ENCODE results near the gene MCM8.
A peak's percentile ranks its signal among the peaks of the same experiment; 100 is the strongest.

The MCM8 gene

DNA sequence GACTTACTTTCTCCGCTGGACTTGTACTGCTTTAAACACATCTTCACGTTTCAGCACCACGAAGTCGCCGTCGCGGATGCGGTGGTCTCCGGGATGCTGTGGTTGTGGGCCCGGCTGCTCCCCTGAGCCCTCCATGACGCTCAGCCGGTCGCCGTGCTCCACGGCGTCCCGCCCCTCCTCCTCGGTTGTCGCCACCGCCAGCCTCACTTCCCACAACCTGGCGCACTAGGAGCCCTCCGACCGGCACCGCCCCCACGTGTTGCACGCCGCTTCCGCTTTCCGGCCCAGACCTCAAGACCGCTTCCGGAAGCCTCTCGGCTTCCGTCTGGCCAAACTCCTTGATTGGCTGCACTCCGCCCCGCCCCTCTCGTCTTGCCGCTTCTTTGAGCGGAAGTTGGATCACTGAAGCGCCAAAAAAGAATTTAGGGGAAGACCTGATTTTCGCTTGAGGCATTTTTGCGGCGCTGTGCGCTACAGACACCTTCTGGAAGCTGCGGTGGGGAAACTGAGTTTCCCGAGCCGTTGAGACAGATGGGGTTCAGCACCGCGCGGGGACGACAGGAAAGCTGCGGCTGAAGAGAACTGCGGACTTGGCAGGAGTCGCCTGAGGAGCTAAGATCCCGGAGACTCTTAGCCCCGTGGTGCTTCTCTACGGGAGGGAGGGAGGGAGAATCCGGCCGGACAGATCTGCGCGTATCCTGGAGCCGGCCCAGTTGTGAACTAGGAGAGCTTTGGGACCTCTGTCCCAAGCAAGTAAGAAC is at the start of gene MCM8, which contains the start of gene TRMT6:
TSS of gene MCM8 (plus strand) at position 382 of the 761 bp plus-strand sequence. CDS start 1,364 bp downstream, outside the sequence.
TSS of gene TRMT6 (minus strand) at position 263 of the 761 bp plus-strand sequence. CDS start at position 135, 128 bp downstream.
- peak; percentile 88 for DNase-seq

DNA sequence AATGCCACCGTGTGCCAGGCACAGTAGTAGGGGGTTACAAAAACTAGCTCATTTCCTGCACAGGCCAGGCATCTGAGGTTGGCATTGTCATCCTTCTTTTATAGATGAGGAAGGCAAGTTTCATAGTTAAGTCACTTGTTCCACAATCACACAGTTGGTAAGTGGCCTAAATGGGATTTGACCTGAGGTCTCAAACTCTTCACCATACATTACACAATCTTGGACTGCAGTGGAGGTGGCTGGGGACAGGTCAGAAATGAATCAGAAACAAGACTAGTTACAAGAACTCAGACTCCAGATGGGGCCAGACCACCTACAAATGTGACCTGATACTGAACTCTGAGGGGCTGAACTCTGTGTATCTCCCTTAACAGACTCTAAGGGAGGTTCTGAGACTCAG is 49.5 kb upstream of the MCM8 start:
- no peak for DNase-seq

DNA sequence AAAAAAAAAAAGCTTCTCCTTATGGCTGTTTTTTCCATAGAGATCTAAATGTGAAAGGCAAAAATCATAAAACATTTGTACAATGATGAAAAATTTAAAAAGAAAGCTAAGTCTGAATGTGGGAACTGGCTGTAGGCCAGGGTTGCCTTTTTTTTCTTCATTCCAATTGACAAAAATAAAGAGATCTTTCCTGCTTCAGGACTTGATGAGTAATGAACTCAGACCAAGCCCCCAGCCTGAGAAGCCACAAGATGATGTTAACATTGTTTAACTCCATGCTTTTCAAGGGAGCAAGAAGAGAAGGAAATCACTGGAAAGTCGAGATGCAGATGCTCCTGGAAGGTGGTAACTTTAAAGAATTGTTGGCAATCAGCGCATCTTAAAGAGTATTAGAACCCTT is 41.5 kb upstream of the MCM8 start:
- DNase-seq = no peak

DNA sequence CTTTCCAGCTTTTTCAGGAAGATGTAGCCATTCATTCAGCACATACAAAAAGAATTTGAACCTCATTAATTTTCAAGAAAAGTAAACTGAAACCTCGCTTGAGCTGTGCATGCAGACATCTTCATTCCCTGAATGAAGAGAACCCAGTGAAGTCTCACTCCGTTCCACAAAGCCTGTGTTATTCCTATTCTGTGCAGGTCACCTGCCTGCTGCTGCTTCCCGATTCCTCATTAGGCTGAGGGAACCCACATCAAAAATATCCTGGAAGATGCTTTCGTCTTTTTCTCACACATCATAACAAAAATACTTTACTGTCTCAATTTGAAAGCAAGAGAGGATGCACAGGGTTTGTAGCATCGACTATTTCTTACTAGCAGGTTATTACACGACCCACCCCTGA is 40.3 kb upstream of the MCM8 start:
- no peak for DNase-seq

DNA sequence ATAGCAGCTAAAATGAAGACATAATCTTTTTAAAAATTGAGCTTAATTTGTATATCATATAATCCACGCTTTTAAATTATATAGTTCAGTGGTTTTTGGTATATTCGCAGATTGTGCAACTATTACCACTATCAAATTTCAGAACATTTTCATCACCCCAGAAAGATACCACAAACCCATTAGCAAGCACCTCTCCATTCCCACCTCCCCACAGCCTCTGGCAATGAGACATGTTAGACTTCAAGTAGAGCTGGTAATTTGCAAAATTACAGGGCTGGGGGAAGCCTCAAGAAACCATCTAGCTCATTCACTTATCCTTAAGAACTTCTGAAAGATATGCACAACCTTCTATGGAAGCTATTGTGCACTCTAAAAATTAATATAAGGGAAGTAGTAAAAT is 37.3 kb upstream of the MCM8 start:
- no peak for DNase-seq

DNA sequence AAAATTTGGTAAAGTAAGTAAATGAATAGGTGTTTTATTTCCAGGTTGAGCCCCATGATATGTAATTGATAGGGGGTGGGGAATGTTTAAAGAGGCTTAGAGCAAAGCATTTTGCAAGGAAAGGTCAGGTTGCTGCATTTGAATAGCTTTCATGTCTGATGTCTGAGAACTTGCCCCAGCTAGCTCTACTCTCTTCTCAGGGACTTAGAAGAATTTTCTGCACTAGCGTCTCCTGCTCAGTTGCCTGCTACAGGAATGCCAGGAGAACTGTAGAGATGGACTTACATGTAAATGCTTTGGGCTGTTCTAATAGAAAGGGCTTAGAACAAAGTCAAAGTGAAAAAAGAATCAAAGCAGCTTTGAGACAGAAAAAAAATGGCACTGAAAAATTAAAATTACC is 35.6 kb upstream of the MCM8 start:
- DNase-seq = no peak

DNA sequence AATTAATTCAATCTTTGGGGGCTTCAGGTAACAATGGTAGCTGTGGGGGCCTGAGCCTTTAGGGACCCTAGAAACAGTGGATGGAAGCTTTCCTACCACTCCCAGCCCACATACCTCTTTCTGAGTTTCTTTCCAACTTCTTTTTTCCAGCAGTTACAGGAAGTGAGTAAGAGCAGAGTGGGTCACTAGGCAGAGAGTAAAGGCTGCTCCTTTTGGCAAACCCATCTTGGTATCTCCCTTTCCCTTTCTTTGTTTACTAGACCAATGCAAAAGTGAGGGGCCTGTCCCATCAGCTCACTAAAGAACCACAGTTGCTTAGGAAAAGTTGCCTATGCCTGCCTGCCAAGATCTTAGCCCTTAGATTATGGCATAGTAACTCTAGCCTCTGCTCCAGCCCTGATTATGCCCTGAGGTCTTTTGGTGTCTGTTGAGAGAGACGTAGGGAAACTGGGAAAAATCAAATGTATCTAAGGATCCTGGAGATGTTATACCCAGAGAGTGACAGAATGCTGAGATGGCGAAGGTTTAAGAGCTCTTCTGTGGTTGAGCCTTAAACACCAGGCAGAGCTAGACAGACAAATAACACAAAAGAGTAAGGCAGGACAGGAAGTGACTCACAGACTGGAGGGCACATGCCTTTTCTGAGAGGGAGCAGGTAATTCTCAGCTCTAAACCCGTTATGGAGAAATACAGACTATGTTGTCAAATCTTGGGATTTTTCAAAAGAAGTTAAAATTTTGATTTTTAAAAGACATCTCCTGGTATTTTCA is 31.4 kb upstream of the MCM8 start:
- no peak for DNase-seq

DNA sequence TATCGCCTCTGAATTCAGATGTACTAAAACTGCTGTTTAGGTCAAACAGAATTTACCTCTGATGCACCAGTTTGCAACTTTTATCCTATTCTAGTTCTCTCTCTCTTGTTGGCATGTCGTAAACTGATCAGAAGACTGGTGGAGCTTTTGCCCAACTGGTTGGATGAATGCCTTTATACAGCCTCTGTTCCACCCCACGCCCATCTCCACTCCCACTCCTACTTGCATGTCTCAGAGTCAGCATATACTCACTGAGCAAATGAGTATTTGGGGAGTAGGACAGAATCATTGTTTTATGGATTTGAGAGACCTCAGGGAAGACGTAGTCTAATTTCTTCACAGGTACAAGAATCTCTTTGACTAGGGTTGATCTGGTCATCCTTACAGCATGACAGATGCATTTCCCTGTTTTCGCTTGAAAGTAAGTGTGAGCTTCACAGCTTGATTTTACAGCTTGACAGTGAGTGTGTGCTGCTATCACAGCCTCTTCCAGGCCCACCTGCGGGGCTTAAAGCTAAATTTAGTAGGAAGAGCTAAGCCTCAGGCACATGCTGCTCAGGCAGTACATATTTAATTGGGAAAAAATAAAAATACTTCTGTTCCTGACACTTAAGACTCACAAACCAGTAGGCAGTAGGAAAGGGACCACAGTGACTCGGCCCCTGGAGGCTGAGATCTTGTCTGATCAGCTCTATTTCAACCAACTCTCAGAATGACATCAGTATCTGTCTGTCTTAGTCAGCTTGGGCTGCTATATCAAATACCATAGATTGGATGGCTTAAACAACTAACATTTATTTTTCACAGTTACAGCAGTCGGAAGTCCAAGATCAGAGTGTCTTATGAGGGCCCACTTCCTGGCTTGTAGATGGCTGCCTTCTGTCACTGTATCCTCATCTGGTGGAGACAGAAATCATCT is 30.6 kb upstream of the MCM8 start:
- no peak for DNase-seq

DNA sequence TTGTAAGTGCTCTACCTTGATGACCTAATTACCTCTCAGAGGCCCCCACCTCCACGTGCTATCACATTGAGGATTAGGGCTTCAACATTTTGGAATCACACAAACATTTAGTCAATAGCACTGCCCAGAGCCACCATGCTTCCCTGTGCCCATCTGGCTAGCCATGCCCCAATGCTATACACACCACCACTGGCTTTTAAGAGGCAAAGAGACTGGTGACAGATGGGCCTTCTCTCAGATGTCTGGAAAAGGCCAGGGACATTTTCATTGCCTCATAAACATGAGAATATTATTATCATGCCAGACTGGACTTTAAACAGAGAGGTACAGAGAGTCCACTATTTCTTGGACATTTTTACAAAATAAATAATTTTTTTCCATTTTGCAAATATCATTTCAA is 29.9 kb upstream of the MCM8 start:
- no peak for DNase-seq

DNA sequence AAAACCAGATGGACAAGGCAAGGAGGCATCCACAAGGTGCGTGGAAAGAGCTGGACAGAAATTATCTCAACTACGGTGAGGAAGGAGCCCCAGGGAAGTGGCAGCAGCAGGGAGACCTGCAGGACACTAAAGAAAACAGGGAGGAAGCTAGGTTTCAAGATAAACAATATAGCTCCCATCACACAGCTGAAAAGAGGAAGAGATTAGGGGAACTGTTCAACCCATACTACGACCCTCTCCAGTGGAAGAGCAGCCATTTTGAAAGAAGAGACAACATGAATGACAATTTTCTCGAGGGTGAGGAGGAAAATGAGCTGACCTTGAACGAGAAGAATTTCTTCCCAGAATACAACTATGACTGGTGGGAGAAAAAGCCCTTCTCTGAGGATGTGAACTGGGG is 27.0 kb upstream of the MCM8 start:
- DNase-seq = no peak

DNA sequence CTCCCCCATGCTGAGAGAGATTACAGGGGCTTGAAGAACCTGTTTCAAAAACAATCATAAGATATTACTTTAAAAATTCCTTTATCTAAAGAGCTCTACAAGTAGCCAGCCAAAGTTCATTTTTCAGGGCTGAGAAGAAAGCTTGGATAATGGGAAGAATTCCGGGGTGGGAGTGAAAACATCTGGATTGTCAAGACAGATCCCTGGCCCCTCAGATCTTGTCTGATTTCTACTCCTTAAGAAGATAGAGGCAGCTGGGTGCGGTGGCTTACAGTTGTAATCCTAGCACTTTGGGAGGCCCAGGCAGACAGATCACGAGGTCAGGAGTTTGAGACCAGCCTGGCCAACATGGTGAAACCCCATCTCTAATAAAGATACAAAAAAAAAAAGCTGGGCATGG is 24.9 kb upstream of the MCM8 start:
- DNase-seq = no peak

DNA sequence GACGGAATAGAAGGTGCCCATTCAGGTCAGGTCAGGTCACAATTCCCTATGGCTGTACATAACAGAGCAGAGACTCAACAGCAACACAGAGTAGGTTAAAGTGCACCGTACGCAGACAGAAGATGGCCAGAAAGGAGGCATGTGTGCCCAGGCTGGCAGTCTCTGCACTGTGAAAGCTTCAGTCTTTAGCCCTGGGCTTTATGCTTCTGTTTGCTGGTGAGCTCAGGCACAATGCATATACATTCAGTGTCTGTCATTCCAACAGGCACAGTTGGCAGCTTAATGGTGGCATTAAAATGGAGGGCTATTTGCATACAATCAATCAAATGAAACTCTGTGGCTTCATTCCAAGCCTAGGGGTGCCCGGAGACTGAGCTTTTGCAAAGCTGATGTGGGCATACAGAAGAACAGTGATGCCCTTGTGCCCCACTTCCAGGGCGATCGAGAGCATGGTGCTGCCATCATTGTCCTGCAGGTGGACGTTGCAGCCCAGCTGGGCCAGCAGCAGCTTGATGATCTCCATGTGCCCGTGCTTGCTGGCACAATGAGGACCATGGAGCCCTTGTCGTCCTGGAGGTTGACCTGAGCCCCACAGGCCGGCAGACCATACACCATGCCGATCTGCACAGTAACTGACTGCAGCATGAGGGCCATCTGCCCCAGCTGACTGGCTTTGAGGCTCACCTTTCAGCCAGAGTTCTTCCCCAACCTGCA is 22.5 kb upstream of the MCM8 start:
- no peak for DNase-seq

DNA sequence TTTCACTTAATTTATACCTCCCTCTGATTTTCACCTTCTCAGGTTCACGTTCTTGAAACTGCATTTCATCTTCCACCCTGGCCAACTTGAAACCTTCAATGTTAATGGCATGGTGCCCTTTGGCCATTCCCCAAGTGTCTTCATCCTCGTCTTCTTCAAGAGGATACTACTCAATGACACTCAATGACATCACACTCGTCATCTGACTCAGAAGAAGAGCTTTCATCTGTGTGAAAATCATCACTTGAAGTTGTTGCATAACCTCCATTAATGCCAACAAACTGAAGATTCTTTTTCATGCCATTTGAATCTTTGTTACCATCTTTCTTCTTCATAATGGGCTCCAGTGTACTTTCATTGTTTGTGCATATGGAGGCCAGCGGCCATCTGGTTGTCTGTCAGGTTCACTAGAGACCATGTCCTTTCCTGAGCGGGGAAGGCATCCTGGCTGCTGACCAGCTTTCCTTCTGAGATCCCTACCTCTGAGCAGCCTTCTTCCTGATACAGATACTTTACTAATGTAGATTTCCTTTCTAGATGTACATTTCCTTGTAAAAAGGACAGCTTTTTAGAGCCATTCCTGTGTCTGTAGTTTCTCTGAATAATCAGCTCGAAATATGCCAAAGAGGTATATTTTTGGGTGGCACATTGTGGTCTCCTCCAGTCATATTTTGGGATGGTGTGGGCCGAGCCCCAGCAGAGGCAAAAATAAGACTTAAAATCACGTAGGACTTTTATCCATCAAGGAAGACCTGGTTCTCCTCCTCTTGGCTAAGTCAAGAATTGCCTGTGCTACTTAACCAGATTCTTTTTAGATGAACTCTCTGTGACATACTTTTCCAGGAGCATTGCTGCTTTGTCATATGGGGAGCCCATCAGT is 21.4 kb upstream of the MCM8 start:
- no peak for DNase-seq

DNA sequence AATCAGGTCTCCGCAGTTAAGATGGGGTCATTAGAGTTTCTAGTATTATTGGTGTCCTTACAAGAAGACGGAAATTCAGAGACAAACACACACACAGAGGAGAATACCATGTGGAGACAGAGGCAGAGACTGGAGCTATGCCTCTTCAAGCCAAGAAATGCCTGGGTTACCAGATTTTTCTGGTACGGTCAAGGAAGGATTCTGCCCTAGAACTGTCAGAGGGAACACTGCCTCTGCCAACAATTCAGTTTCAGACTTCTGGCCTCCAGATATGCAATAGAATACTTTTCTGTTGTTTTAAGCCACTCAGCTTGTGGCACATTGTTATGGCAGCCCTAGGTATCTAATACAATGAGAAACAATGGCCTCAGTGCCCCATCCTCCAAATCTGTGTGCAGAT is 19.0 kb upstream of the MCM8 start:
- DNase-seq = no peak

DNA sequence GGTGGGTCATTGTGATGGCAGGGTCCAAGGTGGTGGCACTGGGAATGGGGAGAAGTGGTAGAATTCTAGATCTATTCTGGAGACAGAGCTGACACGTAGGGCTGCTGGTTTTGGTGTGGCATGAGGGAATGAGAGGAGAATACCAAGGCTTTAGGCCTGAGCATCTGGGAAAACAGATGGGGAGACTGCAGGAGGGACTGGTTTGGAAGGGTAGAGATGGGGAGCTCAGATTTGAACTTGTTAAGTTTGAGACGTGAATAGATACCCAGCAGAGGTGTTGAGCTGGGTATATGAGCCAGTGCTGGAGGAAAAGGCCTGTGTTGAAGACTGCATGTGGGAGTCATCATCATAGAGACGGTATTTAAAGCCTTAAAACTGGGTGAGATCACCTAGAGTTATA is 17.7 kb upstream of the MCM8 start:
- DNase-seq = no peak

DNA sequence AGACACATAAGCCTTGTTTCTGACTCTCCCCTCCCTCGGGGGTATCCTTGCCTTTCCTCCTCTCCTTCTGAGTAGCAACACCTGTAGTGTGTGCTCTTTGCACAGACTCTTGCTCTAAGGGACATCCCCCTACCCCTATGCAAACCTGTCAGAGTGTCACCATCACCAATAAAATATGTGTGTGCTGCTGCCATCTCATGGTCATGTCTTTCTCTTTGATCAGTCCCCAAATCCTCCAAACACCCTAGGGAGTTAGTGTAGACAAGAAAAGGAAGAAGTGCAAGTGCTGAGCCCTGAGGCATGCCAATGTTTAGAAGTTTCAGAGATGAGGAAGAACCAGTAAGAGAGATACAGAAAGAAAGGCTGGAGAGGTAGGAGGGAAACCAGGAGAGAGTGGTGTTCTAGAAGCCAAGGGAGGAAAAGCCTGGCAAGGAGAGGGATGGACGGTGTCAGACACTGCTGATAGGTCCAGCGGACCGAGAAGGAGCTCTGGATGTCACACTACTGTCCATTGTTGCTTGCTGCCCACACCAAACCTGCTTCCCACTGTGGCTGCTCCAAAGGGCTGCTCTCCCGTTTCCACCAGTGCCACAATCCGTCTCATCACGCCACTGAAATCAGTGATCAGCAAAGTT is 16.5 kb upstream of the MCM8 start:
- no peak for DNase-seq

DNA sequence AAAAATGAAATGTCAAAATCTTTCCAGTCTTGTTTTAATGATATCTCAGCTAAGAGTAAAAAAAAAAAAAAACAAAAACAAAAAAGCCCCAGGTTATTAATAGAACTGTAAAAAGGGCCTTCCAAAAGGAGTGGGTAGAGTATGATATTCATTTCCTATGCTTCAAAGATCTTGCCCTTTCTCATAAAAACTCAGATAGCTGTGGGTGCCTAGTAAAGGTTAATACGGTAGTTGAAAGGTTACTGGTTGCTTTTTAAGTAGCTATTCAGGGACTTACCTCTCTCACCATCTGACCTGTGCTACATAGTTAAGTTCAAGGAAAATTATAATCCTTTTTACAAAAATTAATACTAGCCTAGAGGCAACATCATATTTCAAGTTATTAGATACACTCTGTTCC is 15.1 kb upstream of the MCM8 start:
- DNase-seq = no peak

DNA sequence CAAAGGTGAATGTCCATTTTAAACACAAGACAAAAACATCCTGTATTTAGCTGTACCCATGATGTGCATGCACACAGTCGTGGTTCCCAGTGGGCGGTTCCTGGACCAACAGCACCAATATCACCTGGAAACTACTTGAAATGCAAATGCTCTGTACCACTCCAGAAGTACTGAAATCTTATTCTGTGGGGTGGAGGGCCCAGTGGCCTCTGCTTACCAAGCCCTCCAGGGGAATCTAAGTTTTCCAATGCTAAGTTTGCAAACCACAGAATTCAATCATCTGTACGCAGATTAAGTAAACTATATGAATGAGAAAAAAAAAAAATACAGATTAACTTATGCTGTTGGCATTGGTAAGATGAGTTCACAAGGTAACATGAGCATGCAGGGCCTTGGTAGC is 14.2 kb upstream of the MCM8 start:
- DNase-seq = no peak

DNA sequence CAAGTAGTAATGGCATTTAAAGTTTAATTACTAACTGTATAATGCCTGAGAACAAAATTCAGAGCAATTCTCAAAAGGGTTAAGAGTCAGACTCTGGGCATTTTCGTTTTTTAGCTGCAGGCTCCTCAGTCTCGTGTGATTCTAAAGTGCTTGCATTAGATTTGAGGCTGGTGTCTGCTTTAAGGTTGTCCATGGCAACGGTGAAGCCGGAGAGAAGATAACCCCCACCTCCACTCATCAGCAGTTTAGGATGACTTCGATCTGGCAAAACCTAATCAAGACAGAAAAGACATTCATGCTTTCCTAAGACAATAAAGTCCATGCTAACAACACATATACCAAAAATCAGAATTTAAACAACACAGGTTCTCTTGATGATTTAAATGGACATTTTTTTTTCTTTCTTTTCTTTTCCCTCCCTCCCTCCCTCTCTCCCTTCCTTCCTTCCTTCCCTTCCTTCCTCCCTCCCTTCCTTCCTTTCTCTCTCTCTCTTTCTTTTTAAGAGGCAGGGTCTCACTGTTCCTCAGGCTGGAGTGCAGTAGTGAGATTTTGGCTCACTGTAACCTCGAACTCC is 11.9 kb upstream of the MCM8 start:
- DNase-seq = no peak

DNA sequence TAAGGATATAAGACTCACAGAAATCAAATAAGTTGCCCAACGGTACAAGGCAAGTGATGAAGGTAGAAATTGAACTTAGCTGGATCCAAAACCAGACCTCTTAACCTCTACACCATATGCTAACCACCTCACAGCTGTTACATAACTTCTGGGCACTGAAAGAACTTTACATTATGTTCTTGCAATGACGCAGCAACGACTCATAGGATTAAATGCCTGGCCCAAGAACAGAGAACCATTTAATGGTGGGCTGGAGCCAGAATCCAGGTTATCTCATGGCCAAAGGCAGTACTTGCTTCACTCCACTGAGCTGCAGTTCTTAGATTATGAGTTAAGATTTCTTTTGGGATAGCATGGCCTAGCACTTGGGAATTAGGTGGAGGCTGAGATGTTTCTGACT is 4.5 kb upstream of the MCM8 start:
- no peak for DNase-seq

DNA sequence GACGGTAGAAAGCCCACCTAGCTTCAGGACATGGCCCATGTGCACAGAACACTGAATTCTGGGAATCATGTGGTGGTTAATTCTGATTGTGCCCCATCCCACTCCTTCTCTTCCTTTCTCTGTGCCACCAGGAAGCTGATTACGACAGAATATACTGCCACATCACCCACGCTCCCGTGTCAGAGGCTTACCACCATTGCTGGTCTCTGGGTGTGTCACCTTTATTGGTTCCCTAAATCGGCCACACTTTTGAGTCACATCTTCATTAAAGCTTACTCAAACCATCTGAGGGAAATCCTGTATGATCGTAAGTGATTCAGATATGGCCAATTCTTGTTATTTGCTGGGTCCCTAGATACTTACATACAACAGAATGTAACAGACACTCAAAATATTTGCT is 3.2 kb upstream of the MCM8 start:
- DNase-seq = no peak
